Measurements from ENCODE around the gene TTLL3. TPM values are rescaled to one million over a fixed set of nuclear protein-coding genes. Genes with fewer than 3 reads are reported as not detected.

Gene TTLL3
- polyA plus RNA-seq, 3 donors, result 1.1 to 196 (median 1.8) TPM

DNA sequence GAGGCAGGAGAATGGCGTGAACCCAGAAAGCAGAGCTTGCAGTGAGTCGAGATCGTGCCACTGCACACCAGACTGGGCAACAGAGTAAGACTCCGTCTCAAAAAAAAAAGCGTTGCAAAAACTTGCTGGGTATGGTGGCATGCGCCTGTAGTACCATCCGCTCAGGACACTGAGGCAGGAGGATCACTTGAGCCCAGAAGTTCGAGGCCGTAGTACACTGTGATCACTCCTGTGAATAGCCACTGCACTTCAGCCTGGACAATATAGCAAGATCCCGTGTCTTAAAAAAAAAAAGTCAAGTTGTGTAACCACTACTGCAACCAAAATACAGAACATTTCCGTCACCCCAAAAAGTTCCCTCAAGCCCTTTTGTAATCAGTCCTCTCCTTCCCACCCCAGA lies 15.7 kb upstream of the TTLL3 start:
- peaks cover 0 to 3% (median 0%) of the 10 kb centered on the region in 7 donors for H3K9me3 Mint-ChIP-seq
- Histone ChIP-seq H3K79me2 (ENCODE audit: insufficient read depth, low read length) (peaks cover 95% of the 10 kb centered on the region), H2AFZ (ENCODE audit: insufficient read depth, low read depth, low read length, poor library complexity, severe bottlenecking) (no peak overlapping the region), H4K20me1 (ENCODE audit: insufficient read depth, low read length) (peaks cover 62% of the 10 kb centered on the region), H3K27ac (ENCODE audit: low read depth in 1 of 2, low read length in 2 of 2) (peak overlapping the region; percentile 1 to 97), H3K4me3 (replicated peaks in 1 of 3; ENCODE audit: low read depth in 2 of 3, low read length in 3 of 3) (peak overlapping the region in 1 of 3 experiments; percentile 96), H3K4me2 (replicated peaks; ENCODE audit: extremely low read depth, low read length, poor library complexity, severe bottlenecking) (peak overlapping the region; percentile 86), H3K36me3 (replicated peaks in 1 of 2; ENCODE audit: control insufficient read depth in 1 of 2, insufficient read depth in 2 of 2, low read length in 2 of 2) (peaks cover 37 to 56% of the 10 kb centered on the region in 2 donors), H3K4me1 (ENCODE audit: control insufficient read depth in 1 of 2, insufficient read depth in 2 of 2, low read length in 2 of 2) (peaks cover 39 to 42% of the 10 kb centered on the region in 2 donors), H3K9ac (ENCODE audit: insufficient read depth, low read length, poor library complexity, severe bottlenecking) (no peak overlapping the region), H3K9me3 (replicated peaks in 1 of 2; ENCODE audit: control insufficient read depth in 1 of 2, insufficient read depth in 1 of 2, low read length in 2 of 2) (no peaks in the 10 kb centered on the region), H3K27me3 (ENCODE audit: control insufficient read depth in 2 of 2, insufficient read depth in 2 of 2, low read length in 2 of 2) (no peaks in the 10 kb centered on the region)
- DNase-seq, result no peak
- H3K4me1 Mint-ChIP-seq, result peaks cover 35% of the 10 kb centered on the region
- H3K4me3 Mint-ChIP-seq, result peak overlapping the region; percentile 39 to 99
- H3K27me3 Mint-ChIP-seq (ENCODE audit: low read depth in 3 of 3), result peaks cover 0 to 1% (median 0%) of the 10 kb centered on the region in 3 donors
- peaks cover 31 to 58% of the 10 kb centered on the region in 2 donors for H3K36me3 Mint-ChIP-seq
- peak overlapping the region; percentile 55 to 100 (median 97) for H3K27ac Mint-ChIP-seq
- WGBS (ENCODE audit: insufficient coverage), result 93% methylated on average over 10 of the region's 11 CpGs
- no peak for TF ChIP-seq CTCF (IDR thresholded peaks at IDR 0.05)
- intact Hi-C loops (cut with micrococcal nuclease), result loop anchor here (5.0 to 10.0 kb wide), 5 partner anchors 48 to 150 kb away; partner anchors contain the start of genes MTMR14 (in 2 of the 2), RPUSD3 (in 2 of the 2) and BRPF1 (in 1 of the 2)

GRCh38 chr3:9795207-9795606 lies 14.9 kb upstream of the TTLL3 start:
- Histone ChIP-seq H3K27ac (ENCODE audit: low read depth in 1 of 2, low read length in 2 of 2) (peak overlapping the region; percentile 50 to 97), H3K4me3 (replicated peaks in 1 of 3; ENCODE audit: low read depth in 2 of 3, low read length in 3 of 3) (peak overlapping the region in 1 of 3 experiments; percentile 9), H3K27me3 (ENCODE audit: control insufficient read depth in 2 of 2, insufficient read depth in 2 of 2, low read length in 2 of 2) (no peaks in the 10 kb centered on the region), H3K4me2 (replicated peaks; ENCODE audit: extremely low read depth, low read length, poor library complexity, severe bottlenecking) (peak overlapping the region; percentile 86), H3K36me3 (replicated peaks in 1 of 2; ENCODE audit: control insufficient read depth in 1 of 2, insufficient read depth in 2 of 2, low read length in 2 of 2) (peaks cover 37 to 56% of the 10 kb centered on the region in 2 donors), H4K20me1 (ENCODE audit: insufficient read depth, low read length) (peaks cover 70% of the 10 kb centered on the region), H3K79me2 (ENCODE audit: insufficient read depth, low read length) (peaks cover 95% of the 10 kb centered on the region), H3K9me3 (replicated peaks in 1 of 2; ENCODE audit: control insufficient read depth in 1 of 2, insufficient read depth in 1 of 2, low read length in 2 of 2) (no peaks in the 10 kb centered on the region), H3K9ac (ENCODE audit: insufficient read depth, low read length, poor library complexity, severe bottlenecking) (no peak overlapping the region), H2AFZ (ENCODE audit: insufficient read depth, low read depth, low read length, poor library complexity, severe bottlenecking) (no peak overlapping the region), H3K4me1 (ENCODE audit: control insufficient read depth in 1 of 2, insufficient read depth in 2 of 2, low read length in 2 of 2) (peaks cover 39 to 42% of the 10 kb centered on the region in 2 donors)
- intact Hi-C loops (cut with micrococcal nuclease), result loop anchor here in 1 of 2 donors (10.0 kb wide), 2 partner anchors 50 to 150 kb away; partner anchors contain the start of genes MTMR14 and RPUSD3
- DNase-seq, result peak; percentile 36 to 77 (median 42)
- Mint-ChIP-seq H3K27me3 (ENCODE audit: low read depth in 3 of 3) (peaks cover 0 to 1% (median 0%) of the 10 kb centered on the region in 3 donors), H3K9me3 (peaks cover 0 to 3% (median 0%) of the 10 kb centered on the region in 7 donors), H3K4me3 (peak overlapping the region; percentile 57 to 99), H3K36me3 (peaks cover 31 to 58% of the 10 kb centered on the region in 2 donors), H3K27ac (peak overlapping the region; percentile 55 to 100 (median 97)), H3K4me1 (peaks cover 35% of the 10 kb centered on the region)
- WGBS (ENCODE audit: insufficient coverage), result 0% methylated on average over 1 of the region's 5 CpGs
- TF ChIP-seq CTCF (IDR thresholded peaks at IDR 0.05), result no peak

Data from CD14-positive monocyte (primary cell).